PC-9 (cell line): Measurements from ENCODE around the gene ACER3. TPM values are rescaled to one million over a fixed set of nuclear protein-coding genes. Genes with fewer than 3 reads are reported as not detected.
"Not testable (repeated sequence)": the region's sequence is repeated elsewhere in the genome, so short reads cannot be mapped to it uniquely, and the experiment has no call there.

Experiments
- BruUV-seq: library from RNA; stranded (reverse); fragments of 400-500 nt; replicated peaks from 2 replicates; lab custom pipeline; 2021; lab: Mats Ljungman, UMichigan
- CTCF ChIA-PET: fragments of 300-600 bp; sonication (Branson Sonifier 250); formaldehyde crosslinking; loops from one replicate; lab custom pipeline; 2022; ENCODE audit warnings: antibody characterized with exemption; lab: Charles Lee
- POLR2A ChIA-PET: fragments of 300-600 bp; sonication (Branson Sonifier 250); formaldehyde crosslinking; loops from one replicate; lab custom pipeline; 2022; ENCODE audit warnings: antibody characterized with exemption; ENCODE audit not compliant: unreplicated experiment; lab: Charles Lee
- DNase-seq, 2 experiments: peaks; one replicate each; pipeline versions ENCODE4 v3.0.0 to v3.0.0-alpha.2; 2015 to 2022; ENCODE audit warnings: mixed read lengths in 1 of 2
- H2AFZ ChIP-seq: fragments of 200-600 bp; sonication (generic); 2 replicates; pipeline ENCODE4 v1.8.1; 2017; ENCODE audit warnings: antibody characterized with exemption
- H3F3A ChIP-seq: fragments of 200-600 bp; sonication (generic); 2 replicates; pipeline ENCODE4 v1.8.1; 2017; ENCODE audit warnings: antibody characterized with exemption, mild to moderate bottlenecking, low read depth; ENCODE audit not compliant: insufficient read depth
- H3K27ac ChIP-seq: fragments of 200-600 bp; sonication (generic); 2 replicates; pipeline ENCODE4 v1.6.1; 2016; ENCODE audit warnings: mixed run types
- H3K27me3 ChIP-seq: fragments of 200-600 bp; sonication (generic); 2 replicates; pipeline ENCODE4 v1.6.1; 2016; ENCODE audit warnings: low read depth, mixed run types; ENCODE audit not compliant: insufficient read depth
- H3K36me3 ChIP-seq: fragments of 200-600 bp; sonication (generic); 2 replicates; pipeline ENCODE4 v1.6.1; 2016; ENCODE audit warnings: low read depth, mixed run types
- H3K4me1 ChIP-seq: fragments of 200-600 bp; sonication (generic); replicated peaks from 2 replicates; pipeline ENCODE4 v1.6.1; 2016; ENCODE audit warnings: mixed run types; ENCODE audit not compliant: insufficient read depth
- H3K4me2 ChIP-seq: fragments of 200-600 bp; sonication (generic); 2 replicates; pipeline ENCODE4 v1.6.1; 2017; ENCODE audit warnings: mixed run types
- H3K4me3 ChIP-seq: fragments of 200-600 bp; sonication (generic); 2 replicates; pipeline ENCODE4 v1.6.1; 2016; ENCODE audit warnings: mixed run types
- H3K79me2 ChIP-seq: fragments of 200-600 bp; sonication (generic); 2 replicates; pipeline ENCODE4 v1.6.1; 2017; ENCODE audit warnings: low read depth, mixed run types
- H3K9me2 ChIP-seq: fragments of 200-600 bp; sonication (generic); 2 replicates; pipeline ENCODE4 v1.8.1; 2017; ENCODE audit warnings: mild to moderate bottlenecking; ENCODE audit not compliant: insufficient read depth
- H3K9me3 ChIP-seq: fragments of 200-600 bp; sonication (generic); 2 replicates; pipeline ENCODE4 v1.8.1; 2016; ENCODE audit warnings: low read depth; ENCODE audit not compliant: insufficient read depth
- H4K20me1 ChIP-seq: fragments of 200-600 bp; sonication (generic); 2 replicates; pipeline ENCODE4 v1.8.1; 2017; ENCODE audit not compliant: insufficient read depth
- CTCF ChIP-seq: fragments of 200-600 bp; sonication (generic); conservative IDR thresholded peaks from 2 replicates; pipeline ENCODE4 v1.6.1; 2017; ENCODE audit warnings: mixed run types, antibody characterized with exemption, mild to moderate bottlenecking, moderate library complexity
- EZH2 ChIP-seq: fragments of 200-600 bp; sonication (generic); IDR thresholded peaks from 2 replicates; pipeline ENCODE4 v1.8.0; 2017; ENCODE audit warnings: antibody characterized with exemption, low read depth
- intact Hi-C: fragments of 100-400 bp; cut with micrococcal nuclease; formaldehyde crosslinking; loops from one replicate; pipeline ENCODE4 v1.10.0; 2022; ENCODE audit not compliant: unreplicated experiment
- total RNA-seq: library from RNA; stranded (reverse); gene quantifications from 2 replicates; pipeline ENCODE4 v1.2.3, GENCODE V29; 2021

Gene ACER3
- total RNA-seq, 1 experiment from 2014 or later = 21.3 TPM

GRCh38 chr11:76962583-76963416 lies 102.1 kb downstream of the ACER3 start:
- H4K20me1 ChIP-seq = no peaks in the 10 kb centered on the region
- ChIA-PET CTCF (no interaction called here), POLR2A (no interaction called here)
- no peaks in the 10 kb centered on the region for H3K36me3 ChIP-seq
- no peaks in the 10 kb centered on the region for H3K79me2 ChIP-seq
- H3K4me2 ChIP-seq = no peak overlapping the region
- intact Hi-C loops = no loop called here
- no peak for DNase-seq
- H3K27ac ChIP-seq = no peak overlapping the region
- no peaks in the 10 kb centered on the region; the same call in 1 of the 2 replicates for H3K9me3 ChIP-seq
- H2AFZ ChIP-seq = no peak overlapping the region
- no peaks in the 10 kb centered on the region for H3K9me2 ChIP-seq
- no TSS peak for BruUV-seq
- TF ChIP-seq CTCF = no peak
- no peaks in the 10 kb centered on the region for H3K27me3 ChIP-seq
- no peaks in the 10 kb centered on the region for H3F3A ChIP-seq
- no peaks in the 10 kb centered on the region for H3K4me1 ChIP-seq
- H3K4me3 ChIP-seq = no peak overlapping the region

- DNase-seq, H3K4me1 ChIP-seq, H3K27me3 ChIP-seq, H3F3A ChIP-seq, H4K20me1 ChIP-seq, H3K9me3 ChIP-seq, intact Hi-C loops, H3K27ac ChIP-seq, H3K4me2 ChIP-seq, H2AFZ ChIP-seq, H3K79me2 ChIP-seq, H3K4me3 ChIP-seq, BruUV-seq, CTCF ChIA-PET, POLR2A ChIA-PET, H3K36me3 ChIP-seq, H3K9me2 ChIP-seq: not testable (repeated sequence)
Measured at GRCh38 chr11:76963417-76964168, 102.9 kb downstream of the ACER3 start.

- no peaks in the 10 kb centered on the region; the same call in 1 of the 2 replicates for H3K9me3 ChIP-seq
- no peaks in the 10 kb centered on the region for H4K20me1 ChIP-seq
- no peak for TF ChIP-seq CTCF
- no peak for TF ChIP-seq EZH2
- H3K79me2 ChIP-seq = no peaks in the 10 kb centered on the region
- CTCF ChIA-PET = no interaction called here
- intact Hi-C loops = no loop called here
- POLR2A ChIA-PET = interaction anchor here (0.9 kb wide), 1 partner anchor 238 kb away, joined by 6 read pairs; no protein-coding TSS in a partner anchor
- H3K27me3 ChIP-seq = no peaks in the 10 kb centered on the region
- no peaks in the 10 kb centered on the region for H3K4me1 ChIP-seq
- H3K4me2 ChIP-seq = no peak overlapping the region
- no peaks in the 10 kb centered on the region for H3K9me2 ChIP-seq
- no peak overlapping the region for H3K27ac ChIP-seq
- BruUV-seq = no TSS peak
- H3K36me3 ChIP-seq = no peaks in the 10 kb centered on the region
- no peak overlapping the region for H2AFZ ChIP-seq
- no peak overlapping the region for H3K4me3 ChIP-seq
- DNase-seq = no peak
- no peaks in the 10 kb centered on the region for H3F3A ChIP-seq
Measured at GRCh38 chr11:76972051-76972450, 111.3 kb downstream of the ACER3 start.
